HepG2 (cell line): ENCODE results near the gene PRMT7. TPM values are rescaled to one million over a fixed set of nuclear protein-coding genes. Genes with fewer than 3 reads are reported as not detected.
A peak's percentile ranks its signal among the peaks of the same experiment; 100 is the strongest.

ENCODE experiments used
- CAMTA2 ChIP-seq: sonication (generic); formaldehyde crosslinking; IDR thresholded peaks from 2 replicates; pipeline ENCODE4 v1.4.0; 2020; ENCODE audit warnings: mild to moderate bottlenecking, missing genetic modification reagents, borderline replicate concordance
- CEBPG ChIP-seq: IDR thresholded peaks from 2 replicates; pipeline ENCODE4 v1.6.1; 2016
- CERS6 ChIP-seq: sonication (generic); formaldehyde crosslinking; IDR thresholded peaks from 2 replicates; pipeline ENCODE4 v1.5.0; 2020; ENCODE audit warnings: missing genetic modification reagents
- EEA1 ChIP-seq: sonication (generic); formaldehyde crosslinking; IDR thresholded peaks from 2 replicates; pipeline ENCODE4 v1.5.1; 2020; ENCODE audit warnings: mild to moderate bottlenecking, missing genetic modification reagents, borderline replicate concordance
- FOSL1 ChIP-seq: sonication (generic); formaldehyde crosslinking; IDR thresholded peaks from 2 replicates; pipeline ENCODE4 v1.9.0; 2021; ENCODE audit warnings: missing genetic modification reagents, borderline replicate concordance
- FOXA1 ChIP-seq, 2 experiments: fragments of 450-650 bp in 1 of 2; sonication (generic) in 1 of 2; formaldehyde crosslinking in 1 of 2; IDR thresholded peaks; 2 replicates each; pipeline versions ENCODE4 v1.4.0 to v1.6.1; 2016 to 2020; ENCODE audit warnings: missing genetic modification reagents in 1 of 2
- GZF1 ChIP-seq: sonication (generic); formaldehyde crosslinking; IDR thresholded peaks from 2 replicates; pipeline ENCODE4 v1.5.1; 2020; ENCODE audit warnings: mild to moderate bottlenecking, missing genetic modification reagents
- HOXA3 ChIP-seq: sonication (generic); formaldehyde crosslinking; IDR thresholded peaks from 2 replicates; pipeline ENCODE4 v1.5.0; 2020; ENCODE audit warnings: missing genetic modification reagents
- NR1H2 ChIP-seq: sonication (generic); formaldehyde crosslinking; IDR thresholded peaks from 2 replicates; pipeline ENCODE4 v1.8.1; 2022; ENCODE audit warnings: low read depth, missing genetic modification reagents, borderline replicate concordance
- NR2C2 ChIP-seq: sonication (generic); formaldehyde crosslinking; IDR thresholded peaks from 2 replicates; pipeline ENCODE4 v1.4.0; 2020; ENCODE audit warnings: missing genetic modification reagents, mild to moderate bottlenecking, moderate library complexity, borderline replicate concordance
- PHF20 ChIP-seq: sonication (generic); formaldehyde crosslinking; IDR thresholded peaks from 2 replicates; pipeline ENCODE4 v1.5.0; 2020; ENCODE audit warnings: mild to moderate bottlenecking, missing genetic modification reagents
- POLR2AphosphoS2 ChIP-seq: IDR thresholded peaks from 2 replicates; pipeline ENCODE4 v1.6.1; 2011; ENCODE audit warnings: low read depth, low read length, improper control_type of control experiment
- SIX4 ChIP-seq: sonication (generic); formaldehyde crosslinking; IDR thresholded peaks from 2 replicates; pipeline ENCODE4 v1.4.0; 2020; ENCODE audit warnings: missing genetic modification reagents
- TCF7L2 ChIP-seq: IDR thresholded peaks from 2 replicates; pipeline ENCODE4 v1.6.1; 2011; ENCODE audit warnings: mild to moderate bottlenecking, low read depth, low read length, moderate library complexity
- TFDP1 ChIP-seq: IDR thresholded peaks from 2 replicates; pipeline ENCODE4 v1.6.1; 2016; ENCODE audit warnings: missing compliant biosample characterization, missing genetic modification reagents, borderline replicate concordance
- THRA ChIP-seq: sonication (generic); formaldehyde crosslinking; IDR thresholded peaks from 2 replicates; pipeline ENCODE4 v1.4.0; 2020; ENCODE audit warnings: missing genetic modification reagents, borderline replicate concordance
- YEATS4 ChIP-seq: sonication (generic); formaldehyde crosslinking; IDR thresholded peaks from 2 replicates; pipeline ENCODE4 v1.4.0; 2020; ENCODE audit warnings: missing genetic modification reagents, borderline replicate concordance
- ZFAT ChIP-seq: sonication (generic); formaldehyde crosslinking; conservative IDR thresholded peaks from 2 replicates; pipeline ENCODE4 v1.8.1; 2023; ENCODE audit warnings: missing genetic modification reagents, inconsistent platforms
- ZFP37 ChIP-seq: sonication (generic); formaldehyde crosslinking; IDR thresholded peaks from 2 replicates; pipeline ENCODE4 v1.4.0; 2020; ENCODE audit warnings: missing genetic modification reagents, borderline replicate concordance
- ZNF136 ChIP-seq: sonication (generic); formaldehyde crosslinking; IDR thresholded peaks from 2 replicates; pipeline ENCODE4 v1.8.1; 2022; ENCODE audit warnings: low read depth, mild to moderate bottlenecking, moderate library complexity, missing genetic modification reagents
- ZNF138 ChIP-seq: sonication (generic); formaldehyde crosslinking; IDR thresholded peaks from 2 replicates; pipeline ENCODE4 v1.5.0; 2020; ENCODE audit warnings: mild to moderate bottlenecking, low read depth, missing genetic modification reagents
- ZNF235 ChIP-seq: sonication (generic); formaldehyde crosslinking; IDR thresholded peaks from 2 replicates; pipeline ENCODE4 v1.8.1; 2023; ENCODE audit warnings: mild to moderate bottlenecking, missing genetic modification reagents, borderline replicate concordance
- ZNF253 ChIP-seq: sonication (generic); formaldehyde crosslinking; IDR thresholded peaks from 2 replicates; pipeline ENCODE4 v1.8.0; 2022; ENCODE audit warnings: mild to moderate bottlenecking, missing genetic modification reagents, borderline replicate concordance
- ZNF350 ChIP-seq: sonication (generic); formaldehyde crosslinking; IDR thresholded peaks from 2 replicates; pipeline ENCODE4 v1.4.0; 2020; ENCODE audit warnings: mild to moderate bottlenecking, low read depth, missing genetic modification reagents, borderline replicate concordance
- ZNF776 ChIP-seq: sonication (generic); formaldehyde crosslinking; IDR thresholded peaks from 2 replicates; pipeline ENCODE4 v1.4.0; 2020; ENCODE audit warnings: mild to moderate bottlenecking, missing genetic modification reagents
- ZNF839 ChIP-seq: sonication (generic); formaldehyde crosslinking; IDR thresholded peaks from 2 replicates; pipeline ENCODE4 v1.4.0; 2020; ENCODE audit warnings: missing genetic modification reagents, mild to moderate bottlenecking, borderline replicate concordance
- polyA plus RNA-seq, 8 experiments: library from polyadenylated mRNA; depleted of rRNA in 3 of 8; stranded (reverse) in 7 of 8; unstranded in 1 of 8; fragments of >200 nt; fragmentation: Illumina TruSeq in 4 of 8; extraction: Trizol in 4 of 8; gene quantifications; 2 replicates each; pipeline versions ENCODE4 v1.2.1 to v1.2.3, GENCODE V29; 2011 to 2016; ENCODE audit warnings: low read depth in 4 of 8, missing spikeins in 1 of 8, mixed read lengths in 1 of 8; ENCODE audit not compliant: insufficient read depth in 1 of 8
- total RNA-seq, 5 experiments: library from RNA; depleted of rRNA; stranded (reverse); fragments of >200 nt; fragmentation: Illumina TruSeq; extraction: Trizol; gene quantifications; 2 replicates each; pipeline ENCODE4 v1.2.3, GENCODE V29; 2016; ENCODE audit warnings: low read depth in 1 of 5

The PRMT7 gene
- total and polyA plus RNA-seq, 2 of the 13 experiments (the other 11 are each of a cell fraction or from before 2014, with no cell fraction given) = 47.5 to 55.0 TPM

- TF ChIP-seq SIX4 (CRISPR knock-in tag) = peak; percentile 89
- TF ChIP-seq ZFAT = peak; percentile 95
- peak; percentile 98 for TF ChIP-seq ZNF136
- peak; percentile 100 for TF ChIP-seq ZNF138 (CRISPR knock-in tag)
- TF ChIP-seq FOXA1 (IDR thresholded peaks at IDR 0.05) = no peak
- peak; percentile 23 for TF ChIP-seq FOXA1 (CRISPR knock-in tag; IDR thresholded peaks at IDR 0.05)
- TF ChIP-seq YEATS4 (CRISPR knock-in tag) = peak; percentile 98
- peak; percentile 92 for TF ChIP-seq EEA1 (CRISPR knock-in tag)
- TF ChIP-seq CEBPG (CRISPR knock-in tag) = peak; percentile 49; the same call in 1 of the 2 replicates
- peak; percentile 79 for TF ChIP-seq FOSL1 (CRISPR knock-in tag)
- peak; percentile 93 for TF ChIP-seq THRA (CRISPR knock-in tag)
- 0 out of 2 replicates have a peak, but pooled peaks have one; percentile 76 for TF ChIP-seq CAMTA2 (CRISPR knock-in tag)
- peak; percentile 95 for TF ChIP-seq GZF1
- peak; percentile 85 for TF ChIP-seq NR2C2 (CRISPR knock-in tag)
- peak; percentile 99 for TF ChIP-seq TFDP1
- peak; percentile 99 for TF ChIP-seq ZNF776 (CRISPR knock-in tag)
- peak; percentile 100 for TF ChIP-seq ZFP37 (CRISPR knock-in tag)
- peak; percentile 95 for TF ChIP-seq PHF20
- TF ChIP-seq ZNF839 = peak; percentile 99
- TF ChIP-seq ZNF253 (CRISPR knock-in tag) = peak; percentile 99
- peak; percentile 99 for TF ChIP-seq ZNF350 (CRISPR knock-in tag)
- peak; percentile 99 for TF ChIP-seq NR1H2
- no peak for TF ChIP-seq TCF7L2
- TF ChIP-seq CERS6 = peak; percentile 99
- peak; percentile 96 for TF ChIP-seq ZNF235 (CRISPR knock-in tag)
- peak; percentile 96 for TF ChIP-seq HOXA3 (CRISPR knock-in tag)
- TF ChIP-seq POLR2AphosphoS2 = 0 out of 2 replicates have a peak, but pooled peaks have one; percentile 38
Observed at GRCh38 chr16:68310774-68311511, at the start of gene PRMT7, which contains the start of gene SLC7A6OS (continued).
